T-helper 9 cell (primary cell): ENCODE data around the gene SDHC.
"Not testable (repeated sequence)": the region's sequence is repeated elsewhere in the genome, so short reads cannot be mapped to it uniquely, and the experiment has no call there.

Experiments
- DNase-seq: peaks from one replicate; pipeline ENCODE4 v3.0.0-alpha.2; 2020

SDHC gene

DNA sequence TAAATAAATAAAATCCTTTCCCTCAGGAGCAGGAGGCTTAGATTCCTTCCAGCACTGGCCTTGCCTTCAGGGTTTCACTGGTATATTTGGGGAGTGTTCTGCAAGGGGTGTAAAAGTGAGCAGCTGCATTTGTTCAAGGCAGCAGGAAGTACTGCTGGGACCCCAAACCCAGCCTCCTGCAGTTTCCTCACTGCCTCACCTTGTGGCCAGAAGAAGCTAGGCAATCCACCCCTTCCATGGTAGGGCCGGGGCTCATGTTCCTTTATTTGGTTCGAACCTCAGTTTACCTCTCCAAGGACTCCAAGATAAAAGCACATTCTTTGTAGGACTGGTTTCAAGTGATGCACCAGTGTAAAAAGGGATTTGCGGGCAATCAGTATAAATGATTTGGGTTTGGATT, 74.5 kb downstream of the SDHC start:
- no peak for DNase-seq

DNA sequence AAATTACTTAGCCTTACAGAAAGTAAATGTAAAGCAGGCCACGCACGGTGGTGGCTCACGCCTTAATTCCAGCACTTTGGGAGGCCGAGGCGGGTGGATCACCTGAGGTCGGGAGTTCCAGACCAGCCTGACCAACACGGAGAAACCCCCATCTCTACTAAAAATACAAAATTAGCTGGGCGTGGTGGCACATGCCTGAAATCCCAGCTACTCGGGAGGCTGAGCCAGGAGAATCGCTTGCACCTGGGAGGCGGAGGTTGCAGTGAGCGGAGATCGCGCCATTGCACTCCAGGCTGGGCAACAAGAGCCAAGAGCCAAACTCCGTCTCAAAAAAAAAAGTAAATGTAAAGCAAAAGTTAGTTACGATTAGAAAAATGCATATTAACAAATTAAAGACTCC, 75.0 kb downstream of the SDHC start:
- DNase-seq: not testable (repeated sequence)

DNA sequence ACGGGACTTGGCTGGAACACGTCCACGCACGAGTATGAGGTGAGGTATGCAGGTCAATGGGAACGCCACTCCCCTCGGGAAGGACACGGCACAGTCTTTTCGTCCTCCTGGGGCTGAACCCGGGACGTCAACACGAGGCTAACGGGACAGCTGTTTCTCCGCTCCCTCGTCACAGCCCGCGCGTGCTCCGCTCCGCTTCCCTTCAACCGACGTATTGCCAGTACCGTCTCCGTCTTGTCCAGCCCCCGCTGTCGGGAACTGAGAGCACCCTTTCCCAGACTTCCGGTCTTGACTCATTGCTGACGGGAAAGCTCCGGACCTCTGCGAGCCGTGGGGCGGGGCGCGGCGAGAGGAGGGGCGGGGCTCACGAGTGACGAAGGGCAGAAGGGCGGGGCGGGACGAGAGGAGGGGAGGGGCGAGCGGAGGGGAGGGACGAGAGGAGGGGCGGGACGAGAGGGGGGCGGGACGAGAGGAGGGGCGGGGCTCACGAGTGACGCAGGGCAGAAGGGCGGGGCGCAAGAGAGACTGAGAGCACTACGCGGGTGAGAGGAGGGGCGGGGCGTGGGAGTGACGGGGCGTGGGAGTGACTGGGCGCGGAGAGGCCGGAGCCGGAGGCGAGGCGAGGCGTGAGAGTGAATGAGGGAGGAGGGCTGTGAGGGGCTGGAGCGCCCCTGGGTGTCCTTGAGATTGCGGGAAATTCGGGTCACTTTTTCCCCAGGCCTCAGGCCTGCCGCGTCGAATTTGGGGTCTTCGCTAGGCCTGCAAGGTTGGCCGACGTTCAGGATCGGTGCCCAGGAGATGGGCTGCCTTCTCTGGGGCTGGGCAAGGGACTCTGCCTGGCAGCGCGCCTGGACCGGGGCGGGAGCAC, 75.7 kb downstream of the SDHC start:
- peak; percentile 97 for DNase-seq

DNA sequence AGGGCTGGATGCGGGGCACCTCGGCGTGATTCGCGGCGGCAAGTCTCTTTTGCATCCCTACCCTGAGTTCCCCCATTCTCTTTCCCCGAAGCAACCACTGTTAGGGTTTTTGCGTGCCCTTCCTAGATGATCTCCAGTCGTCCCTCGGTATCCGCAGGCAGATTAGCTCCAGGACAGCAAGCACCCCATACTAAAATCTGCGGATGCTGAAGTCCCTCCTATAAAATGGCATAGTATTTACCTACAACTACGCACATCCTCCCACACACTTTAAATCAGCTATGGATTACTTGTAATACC, 76.3 kb downstream of the SDHC start:
- DNase-seq: no peak

DNA sequence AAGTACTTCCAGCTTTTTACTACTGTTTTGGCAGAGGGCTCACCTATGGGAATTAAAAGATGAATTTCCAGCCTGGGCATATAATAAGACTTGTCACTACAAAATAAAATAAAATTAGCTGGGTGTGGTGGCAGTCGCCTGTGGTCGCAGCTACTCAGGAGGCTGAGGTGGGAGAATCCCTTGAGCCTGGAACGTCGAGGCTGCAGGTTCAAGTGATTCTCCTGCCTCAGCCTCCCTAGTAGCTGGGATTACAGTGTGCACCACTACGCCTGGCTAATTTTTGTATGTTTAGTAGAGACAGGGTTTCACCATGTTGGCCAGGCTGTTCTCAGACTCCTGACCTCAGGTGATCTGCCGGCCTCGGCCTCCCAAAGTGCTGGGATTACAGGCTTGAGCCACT, 77.0 kb downstream of the SDHC start:
- not testable (repeated sequence) for DNase-seq

DNA sequence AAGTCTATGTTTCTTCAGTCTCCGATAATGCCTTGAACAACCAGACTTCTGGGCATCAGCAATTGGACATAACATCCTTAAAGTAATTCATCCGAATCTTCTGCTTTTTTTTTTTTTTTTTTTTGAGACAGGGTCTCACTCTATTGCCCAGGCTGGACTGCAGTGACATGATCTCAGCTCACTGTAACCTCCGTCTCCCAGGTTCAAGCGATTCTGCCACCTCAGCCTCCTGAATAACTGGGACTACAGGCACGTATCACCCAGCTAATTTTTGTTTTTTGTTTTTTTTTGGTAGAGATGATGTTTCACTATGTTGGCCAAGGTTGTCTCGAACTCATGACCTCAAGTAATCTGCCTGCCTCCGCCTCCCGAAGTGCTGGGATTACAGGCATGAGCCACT, 77.4 kb downstream of the SDHC start:
- DNase-seq: no peak

DNA sequence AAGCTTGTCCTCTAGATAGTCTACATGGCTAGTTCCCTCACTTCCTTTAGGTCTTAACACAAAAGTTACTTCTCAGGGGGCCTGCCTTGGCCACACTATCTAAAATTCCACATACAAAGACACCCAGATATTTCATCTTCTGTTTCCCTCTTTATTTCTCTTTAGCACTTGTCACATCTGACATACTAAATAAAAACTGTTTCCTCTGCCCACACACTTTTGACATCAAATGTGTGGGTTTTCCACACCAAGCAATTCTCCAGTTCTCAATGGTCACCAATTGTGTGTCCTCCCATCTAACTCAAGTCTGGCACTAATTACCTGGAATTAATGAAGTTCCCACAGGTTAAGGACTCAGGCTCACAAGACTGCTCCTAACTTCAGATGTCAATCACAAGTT, 79.0 kb downstream of the SDHC start:
- DNase-seq: no peak

DNA sequence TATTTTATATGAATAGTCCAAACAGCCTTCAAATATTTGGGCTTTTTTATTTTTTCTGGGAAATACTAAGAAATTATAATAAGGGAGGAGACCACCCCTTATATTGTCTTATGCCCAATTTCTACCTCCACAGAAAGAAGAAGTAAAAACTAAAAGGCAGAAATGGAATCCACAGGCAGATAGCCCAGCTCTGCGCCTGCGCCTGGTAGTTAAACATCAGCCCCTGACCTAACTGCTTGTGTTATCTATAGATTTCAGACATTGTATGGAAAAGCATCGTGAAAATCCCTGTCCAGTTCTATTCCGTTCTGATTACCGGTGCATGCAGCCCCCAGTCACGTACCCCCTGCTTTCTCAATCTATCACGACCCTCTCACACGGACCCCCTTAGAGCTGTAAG, 82.9 kb downstream of the SDHC start:
- DNase-seq: not testable (repeated sequence)

DNA sequence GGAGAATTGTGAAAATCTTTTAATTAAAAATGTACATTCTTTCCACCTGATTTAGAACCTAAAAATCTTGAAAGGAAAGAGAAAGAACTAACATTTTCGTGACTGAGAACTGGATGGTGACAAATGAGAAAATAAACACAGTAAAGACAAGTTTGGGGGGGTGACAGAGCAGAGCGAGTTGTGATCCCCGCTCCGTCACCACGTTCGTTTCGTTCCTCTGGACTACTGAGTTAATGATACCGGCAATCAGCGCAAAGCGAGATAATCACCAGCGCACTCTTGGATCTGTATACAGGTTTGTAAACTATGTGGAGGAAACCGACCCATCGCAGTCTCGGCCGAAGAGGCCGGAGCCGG, 84.7 kb downstream of the SDHC start:
- DNase-seq: no peak

DNA sequence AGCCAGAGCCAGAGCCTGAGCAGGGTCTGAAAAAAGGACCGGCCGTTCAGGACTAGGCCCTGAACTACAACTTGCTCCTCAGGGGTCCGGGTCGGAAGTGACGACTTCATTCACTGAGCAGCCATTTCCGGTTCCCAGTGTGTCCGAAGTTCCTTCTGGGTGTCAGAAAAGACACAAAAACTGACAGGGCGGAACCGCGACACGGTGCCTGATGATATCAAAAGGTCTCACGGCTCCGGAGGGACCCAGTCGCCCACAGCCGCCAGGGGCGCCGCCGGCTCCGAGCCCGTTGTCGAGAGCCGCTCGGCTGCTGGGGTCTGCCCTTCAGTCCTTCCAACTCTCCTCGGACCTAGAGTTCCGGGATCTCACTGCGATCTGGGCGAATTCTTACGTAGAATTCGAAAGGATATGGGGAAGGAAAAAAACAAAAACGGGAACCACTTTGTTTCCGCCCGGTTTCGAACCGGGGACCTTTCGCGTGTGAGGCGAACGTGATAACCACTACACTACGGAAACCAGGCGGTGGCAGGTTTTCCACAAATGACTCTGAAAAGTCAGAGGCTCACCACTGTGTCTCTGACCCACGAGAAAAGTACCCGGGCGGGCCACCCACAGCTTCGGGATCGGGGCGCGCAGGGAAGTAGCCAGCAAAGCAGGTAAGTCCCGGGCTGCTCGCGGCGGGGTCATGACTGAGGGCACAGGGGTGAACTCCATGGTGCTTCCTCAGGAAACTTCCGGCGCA, 85.2 kb downstream of the SDHC start:
- DNase-seq: peak; percentile 89

DNA sequence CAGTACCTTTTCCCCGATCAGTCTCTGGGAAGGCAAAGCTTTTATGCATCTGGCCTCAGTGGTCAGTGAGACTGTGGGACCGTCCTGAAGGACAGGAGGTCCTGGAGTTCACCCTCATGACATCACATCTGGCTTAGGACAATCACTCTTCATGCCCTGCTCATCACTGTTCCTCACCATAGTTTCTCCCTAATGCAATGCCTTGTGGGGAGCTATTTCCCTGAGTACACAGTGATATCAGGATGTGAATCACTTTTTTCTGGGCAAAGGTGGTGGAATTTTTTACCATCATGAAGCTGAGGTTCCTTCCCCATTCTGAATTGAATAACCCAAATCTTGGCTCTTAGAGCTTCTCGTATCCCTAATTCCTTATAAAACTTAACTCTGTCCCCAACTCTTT, 88.3 kb downstream of the SDHC start:
- no peak for DNase-seq

DNA sequence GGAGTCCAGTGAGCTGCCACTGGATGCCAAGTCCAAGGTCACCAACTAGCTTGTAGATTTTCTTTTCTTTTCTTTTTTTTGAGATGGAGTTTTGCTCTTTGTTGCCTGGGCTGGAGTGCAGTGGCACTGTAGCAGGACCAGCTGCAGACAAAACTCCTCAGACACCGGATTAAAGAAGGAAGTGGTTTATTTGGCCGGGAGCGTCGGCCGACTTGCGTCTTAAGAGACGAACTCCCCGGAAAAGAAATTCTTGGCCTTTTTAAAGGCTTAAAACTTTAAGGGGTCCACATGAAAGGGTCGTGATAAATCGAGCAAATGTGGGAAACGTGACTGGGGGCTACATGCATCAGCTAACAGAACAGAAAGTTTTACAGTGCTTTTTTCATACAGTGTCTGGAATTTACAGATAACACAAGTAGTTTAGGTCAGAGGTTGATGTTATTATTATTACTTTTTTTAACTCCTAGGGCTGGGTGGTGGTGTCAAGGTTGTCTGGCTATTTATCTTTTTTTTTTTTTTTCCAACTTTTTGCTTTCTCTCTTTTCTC, 89.9 kb downstream of the SDHC start:
- no peak for DNase-seq

DNA sequence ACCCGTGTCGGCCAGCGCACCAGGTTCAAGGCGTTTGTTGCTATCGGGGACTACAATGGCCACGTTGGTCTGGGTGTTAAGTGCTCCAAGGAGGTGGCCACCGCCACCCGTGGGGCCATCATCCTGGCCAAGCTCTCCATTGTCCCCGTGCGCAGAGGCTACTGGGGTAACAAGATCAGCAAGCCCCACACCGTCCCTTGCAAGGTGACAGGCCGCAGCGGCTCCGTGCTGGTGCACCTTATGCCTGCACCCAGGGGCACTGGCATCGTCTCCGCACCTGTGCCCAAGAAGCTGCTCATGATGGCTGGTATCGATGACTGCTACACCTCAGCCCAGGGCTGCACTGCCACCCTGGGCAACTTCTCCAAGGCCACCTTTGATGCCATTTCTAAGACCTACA, 92.4 kb downstream of the SDHC start:
- DNase-seq: not testable (repeated sequence)

DNA sequence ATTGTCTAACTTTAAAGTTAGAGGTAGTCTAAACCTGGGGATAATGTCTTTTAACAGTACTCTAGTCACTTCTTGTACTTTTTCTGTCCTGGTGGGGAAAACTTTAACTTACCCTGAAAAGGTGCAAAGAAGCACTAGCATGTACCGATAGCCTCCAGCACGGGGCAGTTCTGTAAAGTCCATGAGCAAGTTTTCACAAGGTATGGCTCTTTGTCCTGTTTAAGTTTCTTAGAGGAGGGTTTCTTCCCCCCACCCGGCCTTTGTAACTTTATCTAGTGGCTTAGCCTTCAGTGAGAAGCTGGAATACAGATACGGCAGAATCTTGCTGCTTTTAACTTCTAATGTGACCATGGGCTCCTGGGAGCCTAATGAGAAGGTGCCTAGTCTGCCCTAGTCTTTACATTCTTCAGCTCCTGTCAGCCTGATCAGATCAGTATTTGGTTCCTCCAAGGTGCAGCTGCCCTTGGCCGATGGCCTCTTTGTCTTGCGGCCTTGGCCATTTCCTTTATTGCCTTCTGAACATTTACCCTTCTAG, 93.3 kb downstream of the SDHC start:
- no peak for DNase-seq

DNA sequence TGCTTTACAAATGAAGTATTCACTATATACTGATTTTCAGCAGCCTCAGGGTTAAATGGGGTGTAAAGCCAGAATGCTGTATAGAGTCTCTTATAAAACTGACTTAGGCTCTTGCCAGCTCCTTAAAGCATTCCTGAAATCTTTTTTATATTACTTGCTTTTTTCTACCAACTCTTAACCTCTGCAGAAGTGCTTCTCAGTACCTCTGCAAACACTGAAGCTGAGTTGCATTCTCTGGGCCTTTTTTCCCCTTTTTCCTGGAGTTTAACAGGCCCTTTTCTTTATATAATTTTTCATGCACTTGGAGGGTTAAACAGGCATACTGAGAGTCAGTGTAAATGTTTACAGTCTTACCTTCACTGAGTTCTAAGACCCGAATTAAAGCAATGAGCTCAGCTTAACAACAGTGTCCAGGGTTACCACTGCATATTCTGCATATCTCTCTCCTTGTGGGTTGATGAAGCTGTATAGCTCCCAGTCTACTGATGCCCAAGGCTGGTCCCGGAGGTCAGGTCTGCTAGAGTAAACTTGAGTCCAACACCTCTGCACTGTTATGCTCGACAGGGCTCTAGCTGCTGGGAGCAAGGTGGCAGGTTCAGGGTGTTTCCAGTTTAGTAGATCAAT, 94.4 kb downstream of the SDHC start:
- DNase-seq: no peak

DNA sequence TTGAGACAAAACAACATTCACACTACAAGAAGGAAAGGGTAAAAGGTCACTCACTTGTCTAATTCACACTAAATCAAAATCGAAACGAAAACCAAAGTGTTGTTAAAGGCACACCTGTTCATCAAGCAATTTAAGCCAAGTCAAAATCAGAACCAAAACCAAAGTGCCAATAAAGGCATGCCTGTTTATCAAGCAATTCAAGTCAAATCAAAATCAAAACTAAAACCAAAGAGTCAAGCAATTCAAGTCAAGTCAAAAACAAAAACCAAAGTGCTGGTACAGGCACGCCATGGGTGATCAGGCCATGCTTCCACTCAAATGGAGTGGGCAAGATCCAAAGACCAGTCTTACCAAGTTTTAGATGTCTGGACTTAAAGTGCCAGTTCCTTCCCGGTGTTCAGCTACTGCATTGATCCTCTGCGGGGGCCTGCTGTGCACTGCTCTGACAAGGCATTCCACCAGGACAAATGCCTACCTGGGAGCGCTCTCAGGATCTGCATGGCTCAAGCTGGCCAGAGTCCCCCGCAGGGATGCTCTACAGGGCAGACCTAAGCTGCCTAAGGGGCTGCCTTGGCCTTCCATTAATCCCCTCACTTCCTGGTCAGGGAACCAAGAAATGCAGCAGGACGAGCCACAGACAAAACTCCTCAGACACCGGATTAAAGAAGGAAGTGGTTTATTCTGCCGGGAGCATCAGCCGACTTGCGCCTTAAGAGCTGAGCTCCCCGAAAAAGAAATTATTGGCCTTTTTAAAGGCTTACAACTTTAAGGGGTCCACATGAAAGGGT, 95.9 kb downstream of the SDHC start:
- DNase-seq: not testable (repeated sequence)

DNA sequence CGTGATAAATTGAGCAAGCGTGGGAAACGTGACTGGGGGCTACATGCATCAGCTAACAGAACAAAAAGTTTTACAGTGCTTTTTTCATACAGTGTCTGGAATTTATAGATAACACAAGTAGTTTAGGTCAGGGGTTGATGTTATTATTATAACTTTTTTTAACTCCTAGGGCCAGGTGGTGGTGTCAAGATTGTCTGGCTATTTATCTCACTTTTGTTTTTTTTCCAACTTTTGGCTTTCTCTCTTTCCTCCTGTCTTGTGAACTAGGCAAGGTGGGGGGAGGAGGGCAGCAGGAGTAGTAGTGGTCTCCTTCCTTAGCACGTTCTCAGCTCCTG, 96.4 kb downstream of the SDHC start:
- not testable (repeated sequence) for DNase-seq
